Mammary epithelial cell (primary cell): ENCODE data around the gene TMPRSS2.

Experiments used
- EZH2 ChIP-seq: IDR thresholded peaks from 2 replicates; pipeline ENCODE4 v1.6.1; 2012; ENCODE audit warnings: low read length, inconsistent platforms, borderline replicate concordance
- TF ChIP-seq, protein P1 (sequence below), 2 donors: IDR thresholded peaks in 1 of 2; conservative IDR thresholded peaks in 1 of 2; 2 replicates each; pipeline ENCODE4 v1.5.1; 2011 to 2012; ENCODE audit warnings: inconsistent platforms in 2 of 2, low read length in 2 of 2, mild to moderate bottlenecking in 2 of 2, control low read depth in 1 of 2, low read depth in 1 of 2; ENCODE audit not compliant: insufficient read depth in 1 of 2; ENCODE audit errors: extremely low read depth in 1 of 2

GRCh38 chr21:41530366-41530765 is 22.4 kb upstream of the TMPRSS2 start:
- TF ChIP-seq, protein P1, sequence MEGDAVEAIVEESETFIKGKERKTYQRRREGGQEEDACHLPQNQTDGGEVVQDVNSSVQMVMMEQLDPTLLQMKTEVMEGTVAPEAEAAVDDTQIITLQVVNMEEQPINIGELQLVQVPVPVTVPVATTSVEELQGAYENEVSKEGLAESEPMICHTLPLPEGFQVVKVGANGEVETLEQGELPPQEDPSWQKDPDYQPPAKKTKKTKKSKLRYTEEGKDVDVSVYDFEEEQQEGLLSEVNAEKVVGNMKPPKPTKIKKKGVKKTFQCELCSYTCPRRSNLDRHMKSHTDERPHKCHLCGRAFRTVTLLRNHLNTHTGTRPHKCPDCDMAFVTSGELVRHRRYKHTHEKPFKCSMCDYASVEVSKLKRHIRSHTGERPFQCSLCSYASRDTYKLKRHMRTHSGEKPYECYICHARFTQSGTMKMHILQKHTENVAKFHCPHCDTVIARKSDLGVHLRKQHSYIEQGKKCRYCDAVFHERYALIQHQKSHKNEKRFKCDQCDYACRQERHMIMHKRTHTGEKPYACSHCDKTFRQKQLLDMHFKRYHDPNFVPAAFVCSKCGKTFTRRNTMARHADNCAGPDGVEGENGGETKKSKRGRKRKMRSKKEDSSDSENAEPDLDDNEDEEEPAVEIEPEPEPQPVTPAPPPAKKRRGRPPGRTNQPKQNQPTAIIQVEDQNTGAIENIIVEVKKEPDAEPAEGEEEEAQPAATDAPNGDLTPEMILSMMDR (conservative IDR thresholded peaks at IDR 0.05 in 1 of 2, IDR thresholded peaks at IDR 0.05 in 1 of 2; ENCODE audit: extremely low read depth in 1 of 2, insufficient read depth in 1 of 2, low read depth in 1 of 2, low read length in 2 of 2): no peak
- TF ChIP-seq EZH2: no peak
